GM12891 (cell line): ENCODE data around the gene NACC2.

Source experiments
- PAX5 ChIP-seq: IDR thresholded peaks from 2 replicates; pipeline ENCODE4 v1.6.1; 2011; ENCODE audit warnings: low read length, moderate library complexity, mild to moderate bottlenecking; ENCODE audit not compliant: insufficient read depth, severe bottlenecking
- POLR2A ChIP-seq: IDR thresholded peaks from 2 replicates; pipeline ENCODE4 v1.6.1; 2011; ENCODE audit warnings: low read depth, low read length, control low read depth
- POLR2AphosphoS5 ChIP-seq: IDR thresholded peaks from 2 replicates; pipeline ENCODE4 v1.6.1; 2011; ENCODE audit warnings: low read depth, low read length, control low read depth
- SPI1 ChIP-seq: IDR thresholded peaks from 2 replicates; pipeline ENCODE4 v1.6.1; 2011; ENCODE audit warnings: low read depth, low read length, control low read depth
- TAF1 ChIP-seq: IDR thresholded peaks from 2 replicates; pipeline ENCODE4 v1.6.1; 2011; ENCODE audit warnings: low read depth, low read length, control low read depth

DNA sequence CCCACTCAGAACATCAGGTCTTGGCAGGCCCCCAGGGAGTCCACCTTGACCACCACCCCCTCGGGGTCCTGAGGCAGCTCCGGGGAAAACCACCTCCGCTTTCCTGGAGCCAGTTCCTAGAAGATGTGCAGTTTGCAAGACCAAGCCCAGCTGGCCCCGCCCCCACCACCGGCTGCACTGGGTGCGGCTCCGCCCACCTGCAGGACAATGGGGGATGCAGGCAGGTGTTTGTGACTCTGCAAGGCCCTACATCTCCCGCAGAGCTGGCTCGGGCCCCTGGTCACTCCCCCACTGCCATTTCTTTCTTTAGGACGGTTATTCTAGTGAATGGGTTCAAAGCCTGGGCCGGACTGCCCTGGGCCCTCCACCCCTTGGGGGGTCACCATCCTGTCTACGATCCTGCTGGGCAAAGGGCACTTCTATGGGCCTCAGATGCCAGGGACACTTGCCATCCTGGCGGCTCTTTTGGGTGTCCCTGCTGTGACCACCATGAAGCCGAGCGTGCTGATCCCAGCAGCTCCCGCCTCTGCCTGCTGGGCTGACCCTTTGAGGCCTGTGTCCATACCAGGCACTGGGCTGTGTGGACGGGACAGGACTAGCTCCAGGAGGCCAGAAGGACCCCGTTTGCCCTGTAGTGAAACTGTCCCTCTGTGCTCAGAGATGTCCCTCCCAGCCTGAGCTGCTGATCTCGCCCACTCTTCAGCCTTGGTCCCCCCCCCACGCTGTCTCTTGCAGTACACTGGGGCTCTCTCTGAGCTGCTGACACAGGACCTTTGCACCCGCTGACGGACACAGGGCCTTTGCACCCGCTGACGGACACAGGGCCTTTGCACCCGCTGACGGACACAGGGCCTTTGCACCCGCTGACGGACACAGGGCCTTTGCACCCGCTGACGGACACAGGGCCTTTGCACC is 5.9 kb upstream of the NACC2 start:
- TF ChIP-seq POLR2A (no peak), POLR2AphosphoS5 (no peak), TAF1 (no peak), PAX5 (no peak), SPI1 (no peak)
